ENCODE measurements around the gene ZNF488. TPM values are rescaled to one million over a fixed set of nuclear protein-coding genes. Genes with fewer than 3 reads are reported as not detected.

Gene ZNF488
- total RNA-seq, 1 donor from 2014 or later, result 0.16 TPM

DNA sequence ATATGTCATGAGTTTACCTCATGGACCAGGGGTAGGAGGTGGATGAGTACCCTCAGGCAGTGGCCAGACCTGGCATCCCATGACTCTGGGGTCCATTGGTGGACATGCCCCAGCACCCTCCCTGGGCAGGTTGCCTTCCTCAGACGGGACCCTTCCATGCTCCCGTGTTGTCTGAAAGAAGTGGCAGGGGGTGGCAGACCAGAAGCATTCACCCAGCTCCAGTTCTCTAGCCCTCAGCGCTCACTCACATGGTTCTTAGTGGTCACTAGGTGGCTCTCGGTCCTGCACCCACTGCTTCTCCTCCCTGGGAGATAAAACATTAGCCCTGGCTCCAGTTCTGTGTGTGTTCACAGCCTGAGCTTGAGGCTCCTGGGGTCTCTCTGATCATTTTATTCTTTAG, 29.9 kb downstream of the ZNF488 start:
- peak; percentile 35 for DNase-seq (ENCODE audit: low spot score)
- intact Hi-C loops (cut with DNase I), result no loop called here

DNA sequence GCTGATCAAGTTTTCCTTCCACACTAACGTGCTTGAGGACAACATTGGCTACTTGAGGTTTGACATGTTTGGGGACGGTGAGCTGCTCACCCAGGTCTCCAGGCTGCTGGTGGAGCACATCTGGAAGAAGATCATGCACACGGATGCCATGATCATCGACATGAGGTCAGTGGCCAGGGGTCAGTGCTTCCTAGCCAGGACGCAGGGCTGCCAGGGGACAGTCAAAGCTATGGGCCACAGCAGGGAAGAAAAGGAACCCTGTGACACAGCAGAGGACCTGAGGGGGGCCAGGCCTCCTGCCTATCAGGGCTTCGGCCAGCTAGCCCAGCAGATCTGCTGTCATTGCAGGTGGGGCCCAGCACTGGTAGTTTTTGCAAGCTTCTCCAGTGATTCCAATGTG, 30.7 kb downstream of the ZNF488 start:
- DNase-seq (ENCODE audit: low spot score), result peak; percentile 69
- intact Hi-C loops (cut with DNase I), result no loop called here

DNA sequence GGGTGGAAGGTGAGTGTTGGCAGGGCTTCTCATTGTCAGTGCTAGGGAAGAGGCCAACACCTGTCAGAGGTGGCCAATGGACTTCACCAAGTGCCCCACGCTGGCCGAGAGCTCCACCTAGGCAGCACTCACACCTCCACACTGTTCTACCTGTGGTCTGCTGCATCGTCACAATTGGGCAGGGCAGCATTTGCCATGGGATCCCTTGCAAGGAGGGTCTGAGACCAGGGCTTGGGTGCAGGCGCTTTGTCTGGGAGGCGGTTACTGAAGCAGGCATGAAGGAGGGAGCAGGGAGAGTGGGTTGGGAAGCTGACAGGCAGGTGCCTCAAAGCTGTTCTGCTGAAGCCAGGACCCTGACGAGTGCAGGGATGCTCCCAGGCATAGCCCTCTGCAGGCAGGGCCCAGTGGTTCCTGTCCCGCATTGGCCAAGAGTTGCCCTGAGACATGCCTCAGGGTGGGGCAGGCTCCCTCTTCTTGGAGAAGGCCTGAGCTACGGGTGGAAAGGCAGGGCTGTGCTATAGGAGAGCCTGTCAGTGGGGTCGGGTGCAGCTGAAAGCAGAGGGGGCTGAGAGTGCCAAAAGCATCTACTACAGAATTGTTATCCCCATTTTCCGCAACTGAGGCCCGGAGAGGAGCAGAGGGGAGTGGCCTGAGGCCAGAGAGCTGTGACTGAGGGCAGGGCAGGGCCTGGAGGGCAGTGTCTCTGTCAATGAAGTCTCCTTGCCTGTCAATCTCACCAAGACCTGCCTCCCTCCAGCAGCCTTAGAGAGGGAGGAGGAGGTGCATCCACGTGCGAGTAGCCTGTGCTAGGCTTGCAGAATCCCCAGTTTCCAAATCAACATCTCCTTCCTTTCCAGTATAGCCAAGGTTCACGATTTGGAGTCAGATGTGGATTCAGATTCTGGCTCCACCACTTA, 31.9 kb downstream of the ZNF488 start:
- intact Hi-C loops (cut with DNase I), result no loop called here
- peak; percentile 68 for DNase-seq (ENCODE audit: low spot score)

DNA sequence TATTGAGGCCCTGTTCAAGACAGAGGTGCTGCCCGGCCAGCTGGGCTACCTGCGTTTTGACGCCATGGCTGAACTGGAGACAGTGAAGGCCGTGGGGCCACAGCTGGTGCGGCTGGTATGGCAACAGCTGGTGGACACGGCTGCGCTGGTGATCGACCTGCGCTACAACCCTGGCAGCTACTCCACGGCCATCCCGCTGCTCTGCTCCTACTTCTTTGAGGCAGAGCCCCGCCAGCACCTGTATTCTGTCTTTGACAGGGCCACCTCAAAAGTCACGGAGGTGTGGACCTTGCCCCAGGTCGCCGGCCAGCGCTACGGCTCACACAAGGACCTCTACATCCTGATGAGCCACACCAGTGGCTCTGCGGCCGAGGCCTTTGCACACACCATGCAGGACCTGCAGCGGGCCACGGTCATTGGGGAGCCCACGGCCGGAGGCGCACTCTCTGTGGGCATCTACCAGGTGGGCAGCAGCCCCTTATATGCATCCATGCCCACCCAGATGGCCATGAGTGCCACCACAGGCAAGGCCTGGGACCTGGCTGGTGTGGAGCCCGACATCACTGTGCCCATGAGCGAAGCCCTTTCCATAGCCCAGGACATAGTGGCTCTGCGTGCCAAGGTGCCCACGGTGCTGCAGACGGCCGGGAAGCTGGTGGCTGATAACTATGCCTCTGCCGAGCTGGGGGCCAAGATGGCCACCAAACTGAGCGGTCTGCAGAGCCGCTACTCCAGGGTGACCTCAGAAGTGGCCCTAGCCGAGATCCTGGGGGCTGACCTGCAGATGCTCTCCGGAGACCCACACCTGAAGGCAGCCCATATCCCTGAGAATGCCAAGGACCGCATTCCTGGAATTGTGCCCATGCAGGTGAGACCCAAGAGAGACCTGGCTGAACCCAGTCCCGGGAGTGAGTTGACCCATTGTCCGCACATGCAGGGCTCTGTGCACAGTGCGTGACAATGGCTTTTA, 33.1 kb downstream of the ZNF488 start:
- peak; percentile 64 for DNase-seq (ENCODE audit: low spot score)
- intact Hi-C loops (cut with DNase I), result no loop called here

DNA sequence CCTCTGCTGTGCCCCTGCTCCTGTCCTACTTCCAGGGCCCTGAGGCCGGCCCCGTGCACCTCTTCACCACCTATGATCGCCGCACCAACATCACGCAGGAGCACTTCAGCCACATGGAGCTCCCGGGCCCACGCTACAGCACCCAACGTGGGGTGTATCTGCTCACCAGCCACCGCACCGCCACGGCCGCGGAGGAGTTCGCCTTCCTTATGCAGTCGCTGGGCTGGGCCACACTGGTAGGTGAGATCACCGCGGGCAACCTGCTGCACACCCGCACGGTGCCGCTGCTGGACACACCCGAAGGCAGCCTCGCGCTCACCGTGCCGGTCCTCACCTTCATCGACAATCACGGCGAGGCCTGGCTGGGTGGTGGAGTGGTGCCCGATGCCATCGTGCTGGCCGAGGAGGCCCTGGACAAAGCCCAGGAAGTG, 34.1 kb downstream of the ZNF488 start:
- intact Hi-C loops (cut with DNase I), result no loop called here
- DNase-seq (ENCODE audit: low spot score), result peak; percentile 66

DNA sequence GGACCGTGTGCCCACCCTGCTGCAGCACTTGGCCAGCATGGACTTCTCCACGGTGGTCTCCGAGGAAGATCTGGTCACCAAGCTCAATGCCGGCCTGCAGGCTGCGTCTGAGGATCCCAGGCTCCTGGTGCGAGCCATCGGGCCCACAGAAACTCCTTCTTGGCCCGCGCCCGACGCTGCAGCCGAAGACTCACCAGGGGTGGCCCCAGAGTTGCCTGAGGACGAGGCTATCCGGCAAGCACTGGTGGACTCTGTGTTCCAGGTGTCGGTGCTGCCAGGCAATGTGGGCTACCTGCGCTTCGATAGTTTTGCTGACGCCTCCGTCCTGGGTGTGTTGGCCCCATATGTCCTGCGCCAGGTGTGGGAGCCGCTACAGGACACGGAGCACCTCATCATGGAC, 34.6 kb downstream of the ZNF488 start:
- peak; percentile 69 for DNase-seq (ENCODE audit: low spot score)
- intact Hi-C loops (cut with DNase I), result no loop called here

DNA sequence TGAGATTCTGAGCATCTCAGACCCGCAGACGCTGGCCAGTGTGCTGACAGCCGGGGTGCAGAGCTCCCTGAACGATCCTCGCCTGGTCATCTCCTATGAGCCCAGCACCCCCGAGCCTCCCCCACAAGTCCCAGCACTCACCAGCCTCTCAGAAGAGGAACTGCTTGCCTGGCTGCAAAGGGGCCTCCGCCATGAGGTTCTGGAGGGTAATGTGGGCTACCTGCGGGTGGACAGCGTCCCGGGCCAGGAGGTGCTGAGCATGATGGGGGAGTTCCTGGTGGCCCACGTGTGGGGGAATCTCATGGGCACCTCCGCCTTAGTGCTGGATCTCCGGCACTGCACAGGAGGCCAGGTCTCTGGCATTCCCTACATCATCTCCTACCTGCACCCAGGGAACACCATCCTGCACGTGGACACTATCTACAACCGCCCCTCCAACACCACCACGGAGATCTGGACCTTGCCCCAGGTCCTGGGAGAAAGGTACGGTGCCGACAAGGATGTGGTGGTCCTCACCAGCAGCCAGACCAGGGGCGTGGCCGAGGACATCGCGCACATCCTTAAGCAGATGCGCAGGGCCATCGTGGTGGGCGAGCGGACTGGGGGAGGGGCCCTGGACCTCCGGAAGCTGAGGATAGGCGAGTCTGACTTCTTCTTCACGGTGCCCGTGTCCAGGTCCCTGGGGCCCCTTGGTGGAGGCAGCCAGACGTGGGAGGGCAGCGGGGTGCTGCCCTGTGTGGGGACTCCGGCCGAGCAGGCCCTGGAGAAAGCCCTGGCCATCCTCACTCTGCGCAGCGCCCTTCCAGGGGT, 35.2 kb downstream of the ZNF488 start:
- intact Hi-C loops (cut with DNase I), result no loop called here
- DNase-seq (ENCODE audit: low spot score), result peak; percentile 67

DNA sequence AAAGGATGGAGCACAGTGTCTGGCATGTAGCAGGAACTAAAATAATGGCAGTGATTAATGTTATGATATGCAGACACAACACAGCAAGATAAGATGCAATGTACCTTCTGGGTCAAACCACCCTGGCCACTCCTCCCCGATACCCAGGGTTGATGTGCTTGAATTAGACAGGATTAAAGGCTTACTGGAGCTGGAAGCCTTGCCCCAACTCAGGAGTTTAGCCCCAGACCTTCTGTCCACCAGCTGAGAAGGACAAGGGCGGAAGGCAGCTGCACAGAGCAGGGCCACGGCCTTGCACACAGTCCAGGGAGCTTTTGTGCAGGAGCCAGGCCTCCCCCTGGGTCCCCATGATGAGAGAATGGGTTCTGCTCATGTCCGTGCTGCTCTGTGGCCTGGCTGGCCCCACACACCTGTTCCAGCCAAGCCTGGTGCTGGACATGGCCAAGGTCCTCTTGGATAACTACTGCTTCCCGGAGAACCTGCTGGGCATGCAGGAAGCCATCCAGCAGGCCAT, 35.9 kb downstream of the ZNF488 start, which contains the start of gene RBP3:
Gene RBP3, plus strand, starts transcription at position 226 of the 514 bp plus-strand sequence. Its CDS starts 122 bp downstream, at position 348.
- intact Hi-C loops (cut with DNase I), result no loop called here
- peak; percentile 20 for DNase-seq (ENCODE audit: low spot score)

DNA sequence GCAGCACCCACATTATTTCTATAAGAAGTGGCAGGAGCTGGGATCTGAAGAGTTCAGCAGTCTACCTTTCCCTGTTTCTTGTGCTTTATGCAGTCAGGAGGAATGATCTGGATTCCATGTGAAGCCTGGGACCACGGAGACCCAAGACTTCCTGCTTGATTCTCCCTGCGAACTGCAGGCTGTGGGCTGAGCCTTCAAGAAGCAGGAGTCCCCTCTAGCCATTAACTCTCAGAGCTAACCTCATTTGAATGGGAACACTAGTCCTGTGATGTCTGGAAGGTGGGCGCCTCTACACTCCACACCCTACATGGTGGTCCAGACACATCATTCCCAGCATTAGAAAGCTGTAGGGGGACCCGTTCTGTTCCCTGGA, 36.8 kb downstream of the ZNF488 start:
- DNase-seq (ENCODE audit: low spot score), result peak; percentile 36
- intact Hi-C loops (cut with DNase I), result no loop called here

DNA sequence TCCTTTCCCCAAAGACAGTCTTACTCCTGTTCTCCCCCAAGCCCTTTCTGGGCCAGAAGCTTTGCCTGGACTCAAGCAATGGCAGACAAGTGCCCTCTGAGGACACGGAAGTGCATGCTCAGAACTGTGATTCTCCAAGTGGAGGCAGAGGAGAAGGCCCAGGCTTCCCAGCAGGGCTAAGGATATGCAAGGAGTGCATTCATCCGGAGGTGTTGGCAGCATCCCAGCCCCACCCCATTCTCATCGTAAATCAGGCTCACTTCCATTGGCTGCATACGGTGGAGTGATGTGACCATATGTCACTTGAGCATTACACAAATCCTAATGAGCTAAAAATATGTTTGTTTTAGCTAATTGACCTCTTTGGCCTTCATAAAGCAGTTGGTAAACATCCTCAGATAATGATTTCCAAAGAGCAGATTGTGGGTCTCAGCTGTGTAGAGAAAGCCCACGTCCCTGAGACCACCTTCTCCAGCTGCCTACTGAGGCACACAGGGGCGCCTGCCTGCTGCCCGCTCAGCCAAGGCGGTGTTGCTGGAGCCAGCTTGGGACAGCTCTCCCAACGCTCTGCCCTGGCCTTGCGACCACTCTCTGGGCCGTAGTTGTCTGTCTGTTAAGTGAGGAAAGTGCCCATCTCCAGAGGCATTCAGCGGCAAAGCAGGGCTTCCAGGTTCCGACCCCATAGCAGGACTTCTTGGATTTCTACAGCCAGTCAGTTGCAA, 37.4 kb downstream of the ZNF488 start:
- intact Hi-C loops (cut with DNase I), result no loop called here

DNA sequence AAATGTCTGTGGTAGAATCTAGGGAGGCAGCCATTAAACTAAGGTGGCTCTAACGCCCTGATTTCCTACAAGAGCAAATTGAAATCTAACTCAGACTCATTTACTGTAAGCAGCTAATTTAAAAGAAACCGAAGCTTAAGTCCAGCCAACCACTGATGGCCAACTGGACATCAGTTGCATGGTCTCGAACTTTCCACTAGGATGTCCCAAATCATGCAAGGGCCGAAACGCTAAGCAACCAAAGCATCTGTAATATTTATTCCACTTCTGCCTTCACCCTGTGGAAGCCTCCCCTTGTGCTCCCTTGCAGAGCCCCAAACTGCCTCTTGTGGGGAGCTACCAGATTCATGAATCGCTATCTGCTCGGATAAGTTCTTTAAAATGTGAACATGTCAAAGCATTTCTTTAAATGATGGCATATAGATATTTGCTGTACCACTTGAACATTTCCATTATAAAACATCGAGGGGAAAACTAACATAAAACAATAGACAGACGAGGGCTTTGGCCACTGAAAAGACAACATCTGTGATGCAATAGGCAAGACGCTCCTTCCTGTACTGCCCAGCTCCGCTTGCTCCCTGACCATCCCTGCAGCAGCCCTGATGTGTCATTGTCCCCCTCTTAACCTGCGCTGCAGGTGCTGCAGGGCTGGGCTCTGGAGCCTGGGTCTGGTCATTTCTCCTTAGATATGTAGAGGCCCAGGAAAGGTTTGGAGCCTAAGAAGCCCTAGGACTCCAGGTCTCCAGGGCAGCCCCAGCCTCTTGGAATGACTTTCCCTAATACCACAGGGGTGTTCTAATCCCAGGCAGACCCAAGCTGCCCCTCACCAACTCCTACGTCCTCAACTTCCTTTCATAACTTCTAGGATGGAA, 38.9 kb downstream of the ZNF488 start:
- DNase-seq (ENCODE audit: low spot score), result peak; percentile 61
- intact Hi-C loops (cut with DNase I), result no loop called here

More for the DNA sequence above, 37.4 kb downstream of the ZNF488 start:
- peak; percentile 63 for DNase-seq (ENCODE audit: low spot score)

DNA sequence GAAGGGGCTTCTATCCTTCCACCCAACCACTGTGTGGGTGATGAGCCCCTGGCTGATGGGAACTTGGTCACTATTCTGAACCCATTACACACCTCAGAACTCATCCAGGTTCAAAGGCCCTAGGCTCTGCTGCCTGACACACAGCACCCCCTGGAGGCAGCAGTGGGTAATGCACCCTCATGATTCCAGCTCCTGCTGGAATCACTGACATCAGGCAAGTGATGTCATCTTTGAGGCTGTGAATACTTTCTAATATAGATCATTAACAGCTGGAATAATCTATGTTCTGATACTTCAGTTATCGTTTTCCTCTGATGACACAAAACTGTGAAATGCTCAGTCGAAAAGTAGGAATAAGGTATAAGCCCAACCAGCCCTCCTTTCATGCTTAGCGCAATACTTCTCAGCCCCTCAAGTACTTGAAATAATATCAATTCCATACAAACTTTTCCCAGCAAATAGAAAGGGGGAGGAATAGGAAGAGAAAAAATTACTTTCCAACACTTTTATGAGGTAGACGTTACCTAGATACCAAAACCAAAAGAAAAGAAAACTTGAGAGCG, 43.4 kb downstream of the ZNF488 start:
- DNase-seq (ENCODE audit: low spot score), result peak; percentile 77
- intact Hi-C loops (cut with DNase I), result no loop called here

DNA sequence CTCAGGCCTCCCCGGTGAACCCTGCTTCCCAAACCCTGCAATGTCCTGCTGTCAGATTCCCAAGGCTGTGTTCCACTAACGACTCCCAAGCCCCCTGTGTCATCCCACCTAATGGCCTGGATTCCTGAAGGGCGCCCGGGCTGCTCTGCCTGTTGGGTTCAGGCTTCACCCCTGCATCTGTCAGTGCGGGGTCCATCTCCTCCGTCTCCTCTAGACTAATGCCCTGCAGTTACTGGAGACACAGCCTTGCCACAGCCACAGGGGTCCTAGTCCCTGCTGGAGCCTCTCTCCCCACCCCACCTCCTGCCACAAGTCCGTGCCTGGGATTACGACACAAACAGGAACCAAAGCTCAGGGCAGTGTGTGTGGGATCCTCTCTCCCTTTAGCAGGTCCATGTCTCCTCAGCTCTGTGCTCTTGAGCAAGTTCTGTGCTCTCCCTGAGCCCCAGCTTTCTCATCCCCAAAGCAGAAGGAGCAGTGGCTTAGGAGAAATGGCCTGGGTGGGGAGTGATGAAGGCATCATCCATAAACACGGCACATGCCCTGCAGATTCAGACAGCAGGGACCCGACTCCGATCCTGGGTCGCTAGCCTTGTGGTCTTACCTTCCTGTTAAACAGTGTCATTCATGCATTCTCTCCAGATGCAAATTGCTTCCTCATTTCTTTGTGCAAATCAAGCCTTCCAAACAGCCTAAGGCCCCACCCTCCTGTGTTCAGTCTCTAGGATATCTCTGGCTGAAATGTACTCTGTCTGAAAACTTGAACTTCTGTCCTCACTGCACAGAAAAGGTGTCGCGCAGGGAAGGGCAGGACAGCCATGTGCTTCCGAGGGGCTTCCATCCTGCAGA, 44.1 kb downstream of the ZNF488 start:
- peak; percentile 67 for DNase-seq (ENCODE audit: low spot score)
- intact Hi-C loops (cut with DNase I), result no loop called here

DNA sequence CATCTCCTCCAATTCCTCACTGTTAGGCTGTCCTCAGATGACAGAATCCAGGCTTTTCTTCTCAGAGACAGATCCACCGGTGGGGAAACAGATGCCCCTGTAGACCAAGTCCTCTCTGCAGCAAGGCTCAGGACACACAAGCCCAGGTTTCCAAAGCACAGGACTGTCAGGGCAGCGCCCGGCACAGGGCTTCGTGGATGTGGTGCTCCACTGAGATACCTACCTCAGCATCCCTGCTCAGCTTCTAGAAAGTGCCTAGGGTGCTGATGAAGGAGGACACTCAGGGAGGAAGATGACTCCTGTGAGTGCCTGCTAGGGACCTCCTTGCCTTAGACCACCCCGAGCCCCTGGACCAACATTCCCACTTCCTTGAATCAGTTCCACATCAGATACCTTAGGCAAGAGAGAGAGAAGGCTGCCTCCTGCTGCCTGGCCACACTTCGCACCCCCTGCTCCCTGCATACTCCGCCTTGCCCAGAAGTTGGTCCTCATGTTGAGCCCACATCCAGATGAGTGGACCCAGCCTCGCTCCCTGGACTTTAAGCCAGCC, 44.8 kb downstream of the ZNF488 start:
- intact Hi-C loops (cut with DNase I), result no loop called here

DNA sequence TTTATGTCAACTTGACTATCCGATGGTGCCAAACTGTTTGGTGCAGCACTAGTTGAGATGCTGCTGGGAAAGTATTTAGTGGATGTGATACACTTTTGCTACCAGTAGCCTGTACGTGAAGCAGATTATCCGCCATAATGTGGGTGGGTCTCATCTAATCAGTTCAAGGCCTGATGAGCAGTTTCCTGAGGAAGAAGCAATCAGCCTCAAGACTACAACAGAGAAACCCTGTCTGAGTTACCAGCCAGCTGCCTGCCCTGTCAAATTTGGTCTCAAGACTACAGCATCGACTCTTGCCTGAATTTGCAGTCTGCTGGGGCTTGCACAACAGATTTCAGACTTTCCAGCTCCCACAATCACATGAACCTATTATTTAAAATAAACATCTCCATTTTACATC, 46.8 kb downstream of the ZNF488 start:
- intact Hi-C loops (cut with DNase I), result no loop called here
- no peak for DNase-seq (ENCODE audit: low spot score)

More for the DNA sequence above, 44.8 kb downstream of the ZNF488 start:
- DNase-seq (ENCODE audit: low spot score), result peak; percentile 47

Measured in cardiac septum (tissue), 1 donor.